Measurements from ENCODE around the gene NMNAT2.

- TF ChIP-seq TEAD3 (CRISPR knock-in tag; optimal IDR thresholded peaks at IDR 0.05; ENCODE audit: borderline replicate concordance), result no peak
- TF ChIP-seq EZH2 (conservative IDR thresholded peaks at IDR 0.05; ENCODE audit: low read depth, low read length), result no peak
- TF ChIP-seq NFIC (IDR thresholded peaks at IDR 0.05; ENCODE audit: low read length), result no peak
- TF ChIP-seq MAFK (conservative IDR thresholded peaks at IDR 0.05 in 1 of 2, IDR thresholded peaks at IDR 0.05 in 1 of 2; ENCODE audit: low read length in 2 of 2), result no peak
- no peak for TF ChIP-seq KDM4B (CRISPR knock-in tag; IDR thresholded peaks at IDR 0.05)
- no peak for TF ChIP-seq ZNF850 (CRISPR knock-in tag; conservative IDR thresholded peaks at IDR 0.05)
- no peak for TF ChIP-seq THAP9 (CRISPR knock-in tag; IDR thresholded peaks at IDR 0.05; ENCODE audit: borderline replicate concordance)
These were observed 47.7 kb downstream of the NMNAT2 start for GRCh38 chr1:183370399-183371058.

All from HepG2 (cell line).